HFFc6 (cell line): ENCODE results near the gene KXD1. TPM values are rescaled to one million over a fixed set of nuclear protein-coding genes. Genes with fewer than 3 reads are reported as not detected.

Experiments
- DNase-seq: peaks from one replicate; pipeline ENCODE4 v3.0.0-alpha.2; 2018
- H3K27ac Mint-ChIP-seq: 2 replicates; pipeline ENCODE4 v1.8.0; 2020; ENCODE audit warnings: mild to moderate bottlenecking, mixed read lengths
- H3K27me3 Mint-ChIP-seq: 2 replicates; pipeline ENCODE4 v1.8.0; 2021; ENCODE audit warnings: mild to moderate bottlenecking, moderate library complexity, mixed read lengths; ENCODE audit not compliant: insufficient read depth
- H3K36me3 Mint-ChIP-seq: 2 replicates; pipeline ENCODE4 v1.8.0; 2021; ENCODE audit warnings: low read depth, mixed read lengths
- H3K4me1 Mint-ChIP-seq: 2 replicates; pipeline ENCODE4 v1.8.0; 2020; ENCODE audit warnings: low read depth, mixed read lengths
- H3K4me3 Mint-ChIP-seq: 2 replicates; pipeline ENCODE4 v1.8.0; 2020; ENCODE audit warnings: mild to moderate bottlenecking, moderate library complexity, mixed read lengths
- H3K9me3 Mint-ChIP-seq: 2 replicates; pipeline ENCODE4 v1.8.0; 2020; ENCODE audit warnings: mild to moderate bottlenecking, mixed read lengths
- total RNA-seq, 6 experiments: library from RNA; stranded (reverse); fragmentation: NEBNext Ultra II Directional; extraction: Animal tissue kit (Norgen Biotek cat#: 25700); gene quantifications; 2 replicates in 1 of 6; 3 replicates in 5 of 6; pipeline ENCODE4 v1.2.3, GENCODE V29; 2021
- TF ChIP-seq, protein P1 (sequence below): fragments of 200-600 bp; sonication (generic); IDR thresholded peaks from 2 replicates; pipeline ENCODE4 v1.5.0; 2021; ENCODE audit warnings: antibody characterized with exemption, mild to moderate bottlenecking

The KXD1 gene
- total RNA-seq, 6 experiments from 2014 or later: 109 to 123 (median 115) TPM

DNA sequence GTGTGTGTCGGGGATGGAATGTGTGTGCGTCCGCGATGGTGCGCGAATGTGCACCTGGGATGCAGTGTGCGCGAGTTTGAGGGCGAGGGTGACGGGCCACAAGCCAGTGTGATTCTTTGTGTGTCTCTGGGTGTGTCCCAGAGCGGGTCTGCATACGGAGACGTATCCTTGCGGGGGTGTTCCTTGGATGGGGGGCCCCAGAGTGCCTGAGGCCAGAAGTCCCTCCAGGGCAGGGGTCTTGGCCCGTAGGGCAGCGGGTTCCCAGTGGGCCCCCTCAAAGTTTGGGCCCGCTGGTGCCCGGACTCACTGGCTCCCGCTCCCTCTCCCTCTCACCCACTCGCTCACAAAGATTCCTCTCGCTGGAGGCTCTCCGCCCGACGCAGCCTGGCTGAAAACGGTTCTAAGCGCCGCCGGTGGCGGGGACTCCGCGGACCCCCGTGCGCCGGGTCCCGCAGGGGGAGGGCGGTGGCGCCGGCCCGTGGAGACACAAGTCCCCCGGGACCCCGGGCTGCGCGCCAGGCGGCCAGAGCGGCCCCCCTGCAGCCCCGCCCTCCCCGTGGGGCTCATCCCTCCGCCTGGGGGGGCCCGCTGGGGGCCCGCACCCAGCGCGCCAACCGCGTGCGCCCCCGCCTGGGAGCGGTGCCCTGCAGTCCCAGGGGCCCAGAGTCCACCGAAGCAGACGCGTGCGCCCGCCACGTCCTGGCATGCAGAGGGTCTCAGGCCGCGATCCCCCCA is 48.0 kb downstream of the KXD1 start:
- H3K4me3 Mint-ChIP-seq: peak overlapping the region; percentile 65
- H3K4me1 Mint-ChIP-seq: no peaks in the 10 kb centered on the region
- no peaks in the 10 kb centered on the region for H3K36me3 Mint-ChIP-seq
- no peak for DNase-seq
- no peak overlapping the region for H3K27ac Mint-ChIP-seq
- H3K27me3 Mint-ChIP-seq: peaks cover 33% of the 10 kb centered on the region
- no peaks in the 10 kb centered on the region for H3K9me3 Mint-ChIP-seq
- TF ChIP-seq, protein P1, sequence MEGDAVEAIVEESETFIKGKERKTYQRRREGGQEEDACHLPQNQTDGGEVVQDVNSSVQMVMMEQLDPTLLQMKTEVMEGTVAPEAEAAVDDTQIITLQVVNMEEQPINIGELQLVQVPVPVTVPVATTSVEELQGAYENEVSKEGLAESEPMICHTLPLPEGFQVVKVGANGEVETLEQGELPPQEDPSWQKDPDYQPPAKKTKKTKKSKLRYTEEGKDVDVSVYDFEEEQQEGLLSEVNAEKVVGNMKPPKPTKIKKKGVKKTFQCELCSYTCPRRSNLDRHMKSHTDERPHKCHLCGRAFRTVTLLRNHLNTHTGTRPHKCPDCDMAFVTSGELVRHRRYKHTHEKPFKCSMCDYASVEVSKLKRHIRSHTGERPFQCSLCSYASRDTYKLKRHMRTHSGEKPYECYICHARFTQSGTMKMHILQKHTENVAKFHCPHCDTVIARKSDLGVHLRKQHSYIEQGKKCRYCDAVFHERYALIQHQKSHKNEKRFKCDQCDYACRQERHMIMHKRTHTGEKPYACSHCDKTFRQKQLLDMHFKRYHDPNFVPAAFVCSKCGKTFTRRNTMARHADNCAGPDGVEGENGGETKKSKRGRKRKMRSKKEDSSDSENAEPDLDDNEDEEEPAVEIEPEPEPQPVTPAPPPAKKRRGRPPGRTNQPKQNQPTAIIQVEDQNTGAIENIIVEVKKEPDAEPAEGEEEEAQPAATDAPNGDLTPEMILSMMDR: no peak

DNA sequence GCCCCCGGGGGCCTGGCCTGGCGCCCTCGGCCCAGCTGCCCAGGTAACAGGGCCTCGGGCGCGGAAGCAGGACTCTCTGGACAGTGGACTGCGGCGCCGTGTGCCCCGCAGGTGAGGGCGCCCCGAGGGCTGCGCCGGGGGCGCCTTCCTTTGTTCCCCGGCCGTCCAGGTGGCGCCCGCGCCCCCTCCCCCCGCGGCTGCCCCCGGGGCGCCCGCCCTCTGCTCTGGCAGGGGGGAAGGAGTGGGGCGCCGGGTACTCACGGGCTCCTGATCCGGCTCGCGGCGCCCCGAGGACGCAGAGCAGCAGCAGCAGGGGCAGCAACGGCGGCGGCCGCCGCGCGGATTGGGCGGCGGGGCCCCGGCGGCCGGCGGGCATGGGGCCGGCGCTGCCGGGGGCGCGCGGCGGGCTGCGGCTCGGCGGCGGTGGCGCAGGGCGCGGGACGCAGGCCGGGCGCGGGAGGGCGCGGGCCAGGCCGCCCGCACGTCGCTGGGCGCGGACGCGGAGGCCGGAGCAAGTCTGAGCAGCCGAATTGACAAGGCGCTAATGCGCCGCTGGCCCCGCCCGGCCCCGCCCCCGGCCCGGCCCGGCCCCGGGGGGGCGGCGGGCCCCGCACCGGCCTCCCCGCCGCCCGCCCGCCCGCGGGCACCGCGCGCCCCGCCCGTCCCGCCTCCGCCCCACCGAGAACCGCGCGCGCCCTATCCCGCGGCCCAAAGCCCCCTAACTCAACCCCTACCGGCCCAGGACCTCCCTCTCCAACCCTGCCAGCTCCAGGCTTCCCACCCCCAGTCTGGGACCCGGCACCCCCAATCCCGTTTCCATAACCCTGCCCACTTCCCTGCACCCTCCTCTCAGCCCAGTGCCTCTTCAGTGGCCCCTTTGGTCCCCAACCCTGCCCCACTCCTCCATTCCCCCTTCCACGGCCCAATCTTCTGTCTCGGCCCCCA is 48.9 kb downstream of the KXD1 start, which contains the start of gene CRLF1:
Gene CRLF1, minus strand, starts transcription at position 519 of the 945 bp plus-strand sequence. Its CDS starts 143 bp downstream, at position 376.
- H3K4me3 Mint-ChIP-seq: no peak within 1 kb of the TSS

GRCh38 chr19:18607226-18608101 is 49.8 kb downstream of the KXD1 start:
- H3K27me3 Mint-ChIP-seq: peaks cover 45% of the 10 kb centered on the region
- no peaks in the 10 kb centered on the region for H3K9me3 Mint-ChIP-seq
- no peaks in the 10 kb centered on the region for H3K36me3 Mint-ChIP-seq
- H3K27ac Mint-ChIP-seq: no peak overlapping the region
- H3K4me3 Mint-ChIP-seq: no peak overlapping the region
- DNase-seq: no peak
- TF ChIP-seq, protein P1: no peak
- peaks cover 4% of the 10 kb centered on the region; the same call in 1 of the 2 replicates for H3K4me1 Mint-ChIP-seq

More for the DNA sequence above, 48.9 kb downstream of the KXD1 start, which contains the start of gene CRLF1:
- H3K36me3 Mint-ChIP-seq: no peaks in the 10 kb centered on the region
- no peak for DNase-seq
- H3K4me1 Mint-ChIP-seq: peaks cover 4% of the 10 kb centered on the region; the same call in 1 of the 2 replicates
- no peaks in the 10 kb centered on the region for H3K9me3 Mint-ChIP-seq
- H3K27me3 Mint-ChIP-seq: peaks cover 38% of the 10 kb centered on the region
- H3K27ac Mint-ChIP-seq: no peak within 1 kb of the TSS
- TF ChIP-seq, protein P1: no peak

DNA sequence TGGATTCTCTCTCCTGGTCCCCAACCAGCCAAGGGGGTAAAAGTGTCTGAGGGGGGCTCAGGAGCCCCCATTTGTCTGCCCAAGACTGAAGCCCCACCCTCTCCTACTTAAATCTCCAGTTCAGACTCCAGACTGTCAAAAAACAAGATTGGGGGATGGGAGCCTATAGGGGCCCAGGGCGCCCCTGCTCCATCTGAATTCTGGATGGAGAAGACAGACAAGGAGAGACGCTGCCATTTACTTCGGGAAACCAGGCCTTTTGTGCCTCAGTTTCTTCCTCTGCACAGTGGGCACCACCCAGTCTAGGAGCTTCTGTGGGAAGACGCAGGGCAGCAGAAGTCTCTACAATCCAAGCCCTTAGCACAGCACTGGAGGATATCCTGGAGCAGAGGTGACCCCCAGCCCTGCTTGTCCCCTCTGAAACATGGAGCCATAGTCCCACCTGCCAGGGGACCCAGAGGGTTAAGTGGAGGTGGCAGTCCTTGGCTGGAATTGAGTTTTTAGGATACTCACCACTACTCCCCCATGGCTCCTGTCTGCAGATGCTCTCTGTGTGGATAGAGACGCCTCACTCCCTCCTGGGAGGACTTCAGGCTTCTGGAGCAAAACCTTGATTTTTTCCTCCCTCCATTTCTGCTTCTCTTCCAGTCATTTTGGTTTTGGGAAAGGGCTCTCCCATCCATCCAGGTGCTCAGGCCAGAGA is 50.6 kb downstream of the KXD1 start:
- no peak overlapping the region for H3K27ac Mint-ChIP-seq
- TF ChIP-seq, protein P1: no peak
- peaks cover 45% of the 10 kb centered on the region for H3K27me3 Mint-ChIP-seq
- peaks cover 4% of the 10 kb centered on the region; the same call in 1 of the 2 replicates for H3K4me1 Mint-ChIP-seq
- no peaks in the 10 kb centered on the region for H3K9me3 Mint-ChIP-seq
- no peak overlapping the region for H3K4me3 Mint-ChIP-seq
- no peak for DNase-seq
- no peaks in the 10 kb centered on the region for H3K36me3 Mint-ChIP-seq
